ENCODE measurements around the gene GUCY2F.

Gene GUCY2F

DNA sequence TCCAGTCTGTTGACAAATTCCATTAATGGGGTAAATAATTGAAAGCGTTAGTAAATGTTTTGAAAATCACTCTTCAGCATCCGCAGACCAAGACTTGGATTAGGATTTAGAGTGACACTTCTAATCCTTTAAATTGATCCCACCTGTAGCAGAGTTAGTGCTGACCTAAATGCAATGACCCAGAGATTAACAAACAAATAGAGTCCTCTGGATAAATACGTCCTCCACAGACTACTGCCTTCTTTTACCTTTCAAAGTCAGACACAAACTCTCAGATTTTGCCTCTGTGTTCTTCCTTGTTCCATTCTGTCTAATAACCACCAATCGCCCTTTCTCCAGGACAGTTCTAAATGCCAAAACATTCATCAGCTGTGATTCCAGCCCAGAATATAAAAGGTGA, at the start of gene GUCY2F:
Gene GUCY2F, minus strand, starts transcription at position 101 of the 400 bp plus-strand sequence. CDS start 6,150 bp downstream, outside the sequence.
- DNase-seq (ENCODE audit: low spot score): no peak

DNA sequence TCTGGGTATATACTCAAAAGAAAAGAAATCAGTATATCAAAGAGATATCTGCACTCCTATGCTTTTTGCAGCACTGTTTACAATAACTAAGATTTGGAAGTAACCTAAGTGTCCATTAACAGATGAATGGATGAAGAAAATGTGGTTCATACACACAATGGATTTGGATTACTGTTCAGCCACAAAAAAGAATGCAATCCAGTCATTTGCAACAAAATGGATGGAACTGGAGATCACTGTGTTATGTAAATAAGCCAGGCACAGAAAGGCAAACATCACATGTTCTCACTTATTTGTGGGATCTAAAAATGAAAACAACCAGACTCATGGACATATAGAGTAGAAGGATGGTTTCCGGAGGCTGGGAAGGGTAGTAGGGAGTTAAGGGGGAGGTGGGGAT, 37.1 kb upstream of the GUCY2F start:
- DNase-seq (ENCODE audit: low spot score): no peak

DNA sequence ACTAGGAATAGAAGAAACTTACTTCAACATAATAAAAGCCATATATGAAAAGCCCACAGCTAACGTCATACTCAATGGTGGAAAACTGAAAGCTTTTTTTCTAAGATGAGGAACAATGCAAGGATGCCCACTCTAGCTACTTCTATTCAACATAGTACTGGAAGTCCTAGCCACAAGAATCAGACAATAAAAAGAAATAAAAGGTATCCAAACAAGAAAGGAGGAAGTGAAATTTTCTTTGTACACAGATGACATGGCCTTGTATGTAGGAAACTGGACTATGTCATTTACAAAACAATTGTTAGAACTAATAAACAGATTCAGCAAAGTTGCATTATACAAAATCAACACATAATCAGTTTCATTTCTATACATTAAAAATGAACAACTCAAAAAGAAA, 29.2 kb upstream of the GUCY2F start:
- no peak for DNase-seq (ENCODE audit: low spot score)

- no peak for DNase-seq (ENCODE audit: low spot score)
These were observed 27.0 kb upstream of the GUCY2F start for GRCh38 chrX:109508915-109509314.

- DNase-seq (ENCODE audit: low spot score): no peak
These were observed 19.3 kb upstream of the GUCY2F start for GRCh38 chrX:109501176-109501575.

DNA sequence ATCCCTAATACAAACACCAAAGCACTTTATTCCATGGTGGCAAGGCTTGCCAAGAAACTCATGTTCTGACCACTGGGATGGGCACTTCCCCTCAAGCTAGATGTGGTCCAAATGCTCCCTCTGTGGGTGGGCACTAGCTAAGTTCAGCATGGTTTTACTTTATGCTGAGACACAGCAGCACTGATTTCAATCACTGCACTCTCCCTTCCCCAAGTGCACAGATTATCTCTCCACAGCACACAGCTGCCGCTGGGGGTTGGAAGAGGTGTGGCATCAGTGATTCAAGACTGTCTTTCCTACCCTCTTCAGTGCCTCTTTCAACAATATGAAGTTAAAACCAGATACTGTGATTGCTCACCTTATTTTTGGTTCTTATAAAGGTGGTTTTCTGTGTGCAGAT, 16.5 kb upstream of the GUCY2F start:
- no peak for DNase-seq (ENCODE audit: low spot score)

GRCh38 chrX:109489174-109489573, 7.3 kb upstream of the GUCY2F start:
- no peak for DNase-seq (ENCODE audit: low spot score)

- DNase-seq (ENCODE audit: low spot score): no peak
These were observed 5.8 kb upstream of the GUCY2F start for GRCh38 chrX:109487640-109488039.

DNA sequence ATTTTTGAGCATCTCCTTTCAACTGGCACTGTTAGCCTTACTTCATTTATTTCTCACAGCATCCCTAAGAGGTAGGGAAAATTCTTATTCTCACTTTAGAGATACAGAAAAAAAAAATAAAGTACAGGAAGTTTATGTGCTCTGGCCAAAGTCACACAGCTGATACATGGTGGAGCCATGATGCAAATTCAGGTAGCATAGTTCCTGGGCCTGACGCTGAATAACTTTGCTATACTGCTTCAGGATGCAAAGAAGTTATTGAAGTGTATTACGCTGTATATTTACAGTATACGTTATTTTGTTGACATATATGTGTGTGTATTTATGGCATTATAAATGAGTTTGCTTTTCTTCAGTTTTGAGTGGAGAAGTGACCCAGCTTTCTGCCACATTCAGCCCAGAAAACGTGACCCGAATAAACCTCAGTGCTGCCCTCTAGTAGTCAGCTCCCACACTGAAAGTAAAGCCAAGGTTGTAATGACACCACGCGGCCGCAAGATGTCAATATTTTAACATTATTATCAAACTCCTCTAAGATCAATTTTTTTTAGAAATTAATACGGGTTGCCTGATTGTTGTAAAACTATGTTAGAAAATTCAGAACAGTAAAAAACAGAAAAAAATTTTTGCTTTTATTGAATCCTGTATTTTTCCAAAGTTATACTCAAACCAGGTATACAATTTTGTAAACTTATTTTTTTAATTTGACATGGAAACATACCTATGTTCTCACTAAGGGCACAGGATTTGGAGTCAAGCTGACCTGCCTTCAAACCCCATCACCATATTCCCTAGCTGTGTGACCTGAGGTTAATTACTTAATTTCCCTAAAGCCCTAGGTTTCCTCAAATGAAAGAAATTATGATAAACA, 3.8 kb upstream of the GUCY2F start:
- peak; percentile 58 for DNase-seq (ENCODE audit: low spot score)

DNA sequence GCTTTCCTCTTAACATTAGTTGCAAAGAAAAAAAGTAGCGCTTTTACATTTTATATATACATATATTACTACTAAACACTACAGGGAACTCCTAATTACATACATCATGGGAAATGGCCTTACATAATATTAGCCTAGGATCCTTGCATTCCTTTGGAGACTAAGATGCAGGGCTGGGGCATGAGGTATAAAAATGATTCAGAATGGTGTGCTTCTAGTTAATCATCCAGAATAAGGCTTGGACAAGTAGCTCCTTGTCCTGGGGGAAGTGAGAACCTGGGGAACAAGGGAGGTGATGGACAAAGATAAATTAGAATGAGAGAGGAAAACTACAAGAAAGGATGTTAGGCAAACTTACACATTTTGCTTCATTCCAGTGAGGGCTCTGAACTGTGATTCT, 3.0 kb upstream of the GUCY2F start:
- no peak for DNase-seq (ENCODE audit: low spot score)

DNA sequence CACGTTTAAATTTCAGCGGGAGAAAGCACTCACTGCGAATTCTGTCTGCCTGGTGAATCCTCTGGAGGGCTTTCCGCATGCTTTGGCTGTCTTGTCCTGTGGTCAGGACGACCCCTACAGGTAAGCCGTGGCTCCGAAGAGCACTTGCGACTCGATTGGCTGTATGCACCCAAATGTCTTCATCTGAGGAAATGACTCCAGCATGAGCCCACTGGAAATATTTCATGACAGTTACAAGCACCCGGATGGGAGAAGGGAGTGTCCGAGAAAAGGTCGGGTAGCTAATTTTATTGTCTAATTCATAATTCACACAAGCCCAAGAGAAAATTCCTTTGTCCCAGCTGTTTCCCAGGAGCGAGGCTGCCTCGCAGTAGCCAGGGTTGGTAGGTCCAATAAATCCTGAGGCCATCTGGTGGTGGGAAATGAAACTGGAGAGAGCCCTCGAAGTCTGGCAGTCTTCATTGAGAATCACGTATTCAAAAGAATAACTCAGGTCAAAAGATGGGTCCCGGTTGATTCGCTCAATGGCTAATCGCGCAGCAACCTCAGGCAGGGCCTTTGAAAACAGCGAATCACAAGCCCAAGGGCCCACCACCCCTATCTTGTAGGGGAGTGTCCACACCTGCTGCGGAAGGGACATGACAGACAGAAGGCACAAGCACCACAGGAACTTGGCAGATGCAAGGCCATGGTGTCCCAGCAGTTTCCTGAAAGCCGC, 6.6 kb downstream of the GUCY2F start:
- DNase-seq (ENCODE audit: low spot score): peak; percentile 61

DNA sequence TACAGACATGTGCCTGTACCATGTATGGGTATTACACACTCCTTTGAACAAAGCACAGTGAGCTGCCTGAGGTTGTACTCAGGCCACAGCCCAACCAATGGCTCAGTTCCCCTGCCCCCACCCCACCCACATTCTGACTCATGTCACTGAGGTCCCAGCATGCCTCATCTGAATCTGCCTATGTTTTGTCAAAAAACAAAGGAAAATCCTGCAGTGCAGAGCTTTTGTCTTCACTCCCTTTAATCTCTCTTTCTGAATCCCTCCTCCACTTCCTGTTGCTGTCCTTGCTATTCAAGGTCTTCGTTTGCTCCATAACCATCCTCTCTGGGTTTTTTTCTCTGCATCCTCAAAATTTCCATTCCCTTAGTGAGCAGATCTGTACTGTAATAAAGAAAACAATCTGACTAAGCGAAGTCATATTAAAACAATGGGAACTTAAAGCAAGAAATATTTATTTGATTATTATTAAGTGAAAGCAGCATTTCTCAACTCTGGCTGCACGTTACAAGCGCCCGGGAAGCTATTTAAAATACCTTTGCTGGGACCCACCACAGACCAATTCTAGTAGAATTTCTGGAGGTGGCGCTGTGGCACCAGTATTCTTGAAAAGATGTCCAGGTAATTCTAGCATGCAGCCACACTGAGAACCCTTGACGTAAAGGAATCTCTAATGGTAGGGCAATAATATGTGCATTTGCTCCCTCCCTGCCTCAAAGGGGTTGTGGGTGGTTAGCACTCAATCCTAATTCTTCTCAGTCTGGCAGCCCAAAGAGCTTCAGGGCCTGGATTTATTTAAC, 8.7 kb downstream of the GUCY2F start:
- DNase-seq (ENCODE audit: low spot score): peak; percentile 12

DNA sequence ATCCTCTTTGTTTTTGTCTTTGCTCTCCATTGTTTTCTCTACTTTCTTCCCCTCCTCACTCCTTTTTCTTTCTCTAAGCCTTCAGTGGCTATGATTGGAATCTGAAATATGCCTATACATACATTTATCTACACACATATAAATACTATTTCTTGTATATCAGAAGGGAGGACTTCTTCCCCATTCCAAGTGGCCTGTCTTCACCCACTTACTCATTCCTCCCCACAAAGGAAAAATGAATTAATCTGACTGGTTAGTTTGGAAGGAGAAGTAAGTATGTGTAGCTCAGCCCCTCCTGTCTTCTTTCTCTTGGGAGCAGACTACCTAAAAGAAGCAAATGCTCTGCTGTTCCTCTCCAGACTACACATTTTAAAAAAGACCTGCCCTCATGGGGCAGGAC, 17.7 kb downstream of the GUCY2F start:
- DNase-seq (ENCODE audit: low spot score): no peak

DNA sequence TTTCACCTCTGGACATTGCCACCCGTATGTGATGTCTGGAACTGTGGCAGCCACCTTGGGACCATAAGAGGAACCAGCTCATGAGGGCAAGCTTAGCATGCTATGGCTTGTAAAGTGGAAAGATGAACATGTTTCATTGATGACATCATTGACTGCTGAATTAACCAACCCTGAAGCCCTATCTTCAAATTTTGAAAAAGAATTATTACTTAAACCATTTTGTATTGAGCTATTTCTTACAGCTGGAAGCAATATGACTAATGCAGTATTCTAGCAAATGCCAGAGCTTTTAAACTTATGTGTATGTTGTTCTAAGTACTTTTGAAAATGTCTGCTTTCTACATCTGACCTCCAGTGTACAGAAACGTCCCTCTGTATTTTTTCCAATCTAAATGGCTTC, 18.1 kb downstream of the GUCY2F start:
- no peak for DNase-seq (ENCODE audit: low spot score)

DNA sequence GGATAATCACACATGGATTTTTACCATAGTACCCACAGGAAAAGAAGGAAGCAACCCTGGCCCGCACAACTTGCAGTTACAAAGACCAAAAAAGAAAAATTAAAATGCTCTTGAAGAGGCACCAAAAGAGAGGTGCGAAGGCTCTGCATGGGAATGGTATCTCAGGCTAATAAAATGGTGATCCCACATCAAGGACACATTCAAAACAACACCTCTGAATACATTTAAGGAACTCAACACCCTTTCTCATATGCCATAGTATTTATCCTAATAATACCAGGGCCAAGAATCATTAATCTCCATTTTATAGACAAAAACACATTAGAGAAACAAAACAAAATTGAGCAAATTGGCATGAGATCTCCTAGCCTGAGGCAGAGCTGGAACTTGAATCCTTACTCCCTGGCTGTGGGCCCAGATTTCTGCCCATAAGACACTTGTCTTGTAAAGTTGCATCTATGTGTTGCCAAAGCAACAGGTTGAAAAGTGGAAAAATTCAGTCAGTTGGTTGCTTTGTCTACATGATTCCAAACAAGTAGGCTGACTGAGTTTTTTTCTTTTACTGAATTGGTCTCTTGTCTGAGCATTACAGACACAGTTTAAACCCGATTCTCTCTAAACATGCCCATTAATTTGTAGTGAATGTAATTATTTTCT, 33.5 kb downstream of the GUCY2F start:
- no peak for DNase-seq (ENCODE audit: low spot score)

GRCh38 chrX:109441266-109441665, 40.6 kb downstream of the GUCY2F start:
- no peak for DNase-seq (ENCODE audit: low spot score)

DNA sequence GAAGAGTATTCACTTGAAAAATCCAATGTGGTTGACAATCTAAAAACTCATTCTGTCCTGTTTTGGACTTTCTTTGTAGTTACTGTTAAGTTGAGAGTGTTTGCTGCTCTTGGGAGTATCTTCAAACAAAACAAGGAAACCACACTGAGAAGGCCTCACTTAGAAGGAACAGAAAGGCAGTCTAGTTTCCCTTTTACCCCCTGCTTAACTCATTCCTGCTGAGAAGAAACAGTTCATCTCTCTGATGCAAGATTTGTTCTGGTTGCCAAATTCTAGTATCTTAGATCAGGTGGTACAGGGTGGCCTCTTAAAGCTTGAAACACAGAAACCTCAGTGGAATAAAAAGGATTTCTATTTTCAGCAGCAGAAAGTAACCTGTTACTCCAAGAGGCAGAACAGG, 41.4 kb downstream of the GUCY2F start:
- DNase-seq (ENCODE audit: low spot score): no peak

DNA sequence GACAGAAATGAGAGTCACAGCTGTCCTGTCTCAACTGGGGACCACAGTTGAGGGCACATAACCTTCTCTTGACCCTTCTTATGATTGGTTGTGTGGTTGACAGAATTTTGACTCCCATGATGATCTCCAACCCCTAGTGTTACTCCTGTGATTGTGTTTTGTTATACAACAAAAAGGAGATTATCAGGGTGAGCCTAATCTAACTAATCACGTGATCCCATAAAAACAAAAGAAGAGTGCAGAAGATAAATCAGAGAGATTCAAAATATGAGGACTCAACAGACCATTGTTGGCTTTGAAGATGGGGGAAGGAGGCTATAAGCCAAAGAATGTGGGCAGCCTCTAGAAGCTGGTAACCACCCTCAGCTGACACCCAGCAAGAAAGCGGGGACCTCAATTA, 72.7 kb downstream of the GUCY2F start:
- DNase-seq (ENCODE audit: low spot score): no peak

DNA sequence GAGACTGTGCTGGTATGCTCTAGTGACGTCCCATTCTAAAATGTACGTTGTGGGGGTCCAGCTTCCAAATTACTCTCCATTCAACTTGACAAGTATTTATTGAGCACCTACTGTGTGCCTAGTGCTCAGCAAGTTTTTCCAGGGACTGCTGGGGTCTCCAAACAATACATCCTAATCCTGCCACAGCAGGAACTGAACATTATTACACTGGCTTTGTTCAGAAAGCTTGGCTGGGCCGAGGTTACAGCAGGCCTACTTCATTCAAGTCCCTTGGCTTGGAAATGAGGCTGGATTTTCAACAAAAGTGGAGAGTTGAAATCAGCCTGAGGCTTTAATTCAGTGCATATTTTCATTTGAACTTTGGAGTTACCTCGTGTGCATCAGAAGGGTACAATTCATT, 78.0 kb downstream of the GUCY2F start:
- DNase-seq (ENCODE audit: low spot score): no peak

GRCh38 chrX:109399831-109400230, 82.1 kb downstream of the GUCY2F start:
- DNase-seq (ENCODE audit: low spot score): no peak

- DNase-seq (ENCODE audit: low spot score): no peak
These were observed 83.1 kb downstream of the GUCY2F start for GRCh38 chrX:109398833-109399232.

DNA sequence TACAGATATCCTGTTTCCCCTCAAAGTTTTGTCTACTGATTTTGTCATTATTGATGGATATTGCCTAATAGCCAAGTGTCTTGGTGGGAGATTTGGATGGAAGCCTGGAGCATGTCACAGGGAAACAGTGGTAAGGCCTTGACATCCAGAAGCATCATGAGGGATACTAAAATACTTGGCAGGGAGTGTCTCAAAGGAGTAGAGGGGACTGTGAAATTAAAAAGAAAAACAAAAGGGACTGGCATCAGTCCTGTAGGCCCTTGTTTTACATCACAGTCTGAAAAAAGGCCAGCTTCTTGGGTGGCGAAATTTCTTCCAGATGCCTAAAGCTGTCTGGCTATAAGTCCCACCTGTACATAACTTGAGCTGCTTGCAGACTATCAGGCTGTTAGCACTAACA, 83.8 kb downstream of the GUCY2F start:
- DNase-seq (ENCODE audit: low spot score): no peak
